ENCODE measurements around the gene KRTAP9-3.
"Not testable (repeated sequence)": the region's sequence is repeated elsewhere in the genome, so short reads cannot be mapped to it uniquely, and the experiment has no call there.

DNA sequence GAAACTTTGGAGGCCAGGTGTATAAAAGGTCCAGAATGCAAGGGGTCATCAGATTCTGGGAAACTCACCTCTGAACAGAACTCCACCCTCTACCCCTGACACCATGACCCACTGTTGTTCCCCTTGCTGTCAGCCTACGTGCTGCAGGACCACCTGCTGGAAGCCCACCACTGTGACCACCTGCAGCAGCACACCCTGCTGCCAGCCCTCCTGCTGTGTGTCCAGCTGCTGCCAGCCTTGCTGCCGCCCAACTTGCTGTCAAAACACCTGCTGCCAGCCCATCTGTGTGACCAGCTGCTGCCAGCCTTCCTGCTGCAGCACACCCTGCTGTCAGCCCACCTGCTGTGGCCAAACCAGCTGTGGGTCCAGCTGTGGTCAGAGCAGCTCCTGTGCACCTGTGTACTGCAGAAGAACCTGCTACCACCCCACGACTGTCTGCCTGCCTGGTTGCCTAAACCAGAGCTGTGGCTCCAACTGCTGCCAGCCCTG is 5.7 kb downstream of the KRTAP9-3 start, which contains the start of gene KRTAP9-8:
- TF ChIP-seq YY1 (IDR thresholded peaks at IDR 0.05; ENCODE audit: insufficient read depth, insufficient read length); ZNF274 (IDR thresholded peaks at IDR 0.05; ENCODE audit: low read depth, low read length): not testable (repeated sequence)

All from NT2/D1 (cell line).